ENCODE data around the gene RPRD1B. TPM values are rescaled to one million over a fixed set of nuclear protein-coding genes. Genes with fewer than 3 reads are reported as not detected.

RPRD1B gene
- total and polyA plus RNA-seq, 2 of the 4 experiments (the other 2 are of a cell fraction), result 8.4 to 9.9 TPM

- Histone ChIP-seq H3K23ac (ENCODE audit: low read depth, low read length) (no peak overlapping the region), H3K79me1 (ENCODE audit: low read depth in 1 of 2, low read length in 2 of 2) (peaks cover 40 to 66% of the 10 kb centered on the region in 2 experiments), H4K5ac (ENCODE audit: low read depth, low read length) (no peak overlapping the region), H2AK5ac (ENCODE audit: low read depth, low read length) (no peak overlapping the region), H3K9me3 (ENCODE audit: control insufficient read depth, insufficient read depth, low read length) (no peaks in the 10 kb centered on the region), H3K4me3 (ENCODE audit: insufficient read depth, low read depth, low read length) (no peak overlapping the region), H3K4me2 (ENCODE audit: low read depth, low read length) (no peak overlapping the region), H3K14ac (replicated peaks; ENCODE audit: low read depth, low read length) (peak overlapping the region; percentile 71; the same call in 1 of the 2 replicates), H3K18ac (ENCODE audit: low read depth, low read length) (no peak overlapping the region), H2BK120ac (ENCODE audit: low read depth, low read length) (no peak overlapping the region), H3K9me1 (ENCODE audit: insufficient read depth, low read length) (peaks cover 16% of the 10 kb centered on the region; the same call in 1 of the 2 replicates), H2BK20ac (ENCODE audit: low read depth, low read length) (no peak overlapping the region), H4K8ac (ENCODE audit: low read depth in 2 of 2, low read length in 2 of 2) (no peak overlapping the region), H2AK9ac (replicated peaks; ENCODE audit: low read depth, low read length, poor library complexity) (no peak overlapping the region), H2BK15ac (ENCODE audit: low read depth, low read length) (no peak overlapping the region), H2BK5ac (ENCODE audit: low read depth, low read length, poor library complexity, severe bottlenecking) (no peak overlapping the region), H2AFZ (replicated peaks; ENCODE audit: low read length, poor library complexity) (no peak overlapping the region), H3K56ac (ENCODE audit: extremely low read depth, insufficient read depth, low read length) (no peak overlapping the region), H3K36me3 (ENCODE audit: control insufficient read depth, insufficient read depth, low read length) (peaks cover 16% of the 10 kb centered on the region), H3K9ac (ENCODE audit: low read depth, low read length) (no peak overlapping the region), H4K20me1 (ENCODE audit: insufficient read depth, low read length) (peaks cover 21% of the 10 kb centered on the region), H4K91ac (ENCODE audit: insufficient read depth, low read depth, low read length) (no peak overlapping the region), H3K27ac (ENCODE audit: insufficient read depth, low read length) (no peak overlapping the region), H3K4me1 (ENCODE audit: control insufficient read depth, insufficient read depth, low read length) (peaks cover 1% of the 10 kb centered on the region), H3K4ac (ENCODE audit: low read depth, low read length) (0 out of 2 replicates have a peak overlapping the region, but pooled peaks have one; percentile 27), H3K27me3 (ENCODE audit: control insufficient read depth, insufficient read depth, low read length) (no peaks in the 10 kb centered on the region)
- POLR2A ChIA-PET (ENCODE audit: unreplicated experiment), result no interaction called here
- in situ Hi-C loops (cut with MboI; ENCODE audit: low sequenced_read_pairs), result no loop called here
- DNase-seq (no peak), ATAC-seq (ENCODE audit: low read depth) (no peak)
- BruUV-seq (replicated peaks), result no TSS peak
- WGBS, 2 experiments (ENCODE audit: extremely low coverage in 2 of 2, insufficient read length in 1 of 2), result no CpG with 5 or more reads among the region's 3 CpGs
- intact Hi-C loops (cut with micrococcal nuclease), result loop anchor here (5.0 kb wide), 1 partner anchor 142 kb away; the partner anchor contains the start of gene VSTM2L
- dilution Hi-C loops (cut with HindIII; ENCODE audit: low sequenced_read_pairs, unreplicated experiment), result no loop called here
- no peak for TF ChIP-seq MAFK (IDR thresholded peaks at IDR 0.05; ENCODE audit: low read depth, low read length)
- TF ChIP-seq USF2 (IDR thresholded peaks at IDR 0.05; ENCODE audit: low read depth, low read length), result no peak
- no peak for TF ChIP-seq MXI1 (IDR thresholded peaks at IDR 0.05; ENCODE audit: borderline replicate concordance, low read depth, low read length)
- TF ChIP-seq POLR2A (IDR thresholded peaks at IDR 0.05; ENCODE audit: low read depth, low read length), result no peak
- no peak for TF ChIP-seq SMC3 (IDR thresholded peaks at IDR 0.05; ENCODE audit: low read depth, low read length)
- no peak for TF ChIP-seq BHLHE40 (IDR thresholded peaks at IDR 0.05; ENCODE audit: low read depth, low read length)
- no peak for TF ChIP-seq ELK1 (IDR thresholded peaks at IDR 0.05; ENCODE audit: borderline replicate concordance, low read depth, low read length)
- no peak for TF ChIP-seq CHD1 (IDR thresholded peaks at IDR 0.05; ENCODE audit: low read depth, low read length)
- TF ChIP-seq CTCF (conservative IDR thresholded peaks at IDR 0.05; ENCODE audit: low read depth, low read length), result no peak
- TF ChIP-seq CEBPB (IDR thresholded peaks at IDR 0.05; ENCODE audit: low read depth, low read length), result no peak
- no peak for TF ChIP-seq RCOR1 (IDR thresholded peaks at IDR 0.05; ENCODE audit: insufficient replicate concordance, low read length)
- no peak for TF ChIP-seq FOS (IDR thresholded peaks at IDR 0.05; ENCODE audit: low read depth, low read length)
- TF ChIP-seq MAZ (IDR thresholded peaks at IDR 0.05; ENCODE audit: borderline replicate concordance, low read depth, low read length), result no peak
- TF ChIP-seq NFE2L2 (IDR thresholded peaks at IDR 0.05; ENCODE audit: low read depth, low read length), result no peak
- TF ChIP-seq RAD21 (IDR thresholded peaks at IDR 0.05; ENCODE audit: low read length), result no peak
- TF ChIP-seq RFX5 (IDR thresholded peaks at IDR 0.05; ENCODE audit: low read depth, low read length), result no peak
- CTCF ChIA-PET, result interaction anchor here (1.1 kb wide), 1 partner anchor 177 kb away, joined by 8 read pairs; no protein-coding TSS in a partner anchor
Observed at GRCh38 chr20:38044685-38045084, 11.1 kb downstream of the RPRD1B start.

Measured in IMR-90 (cell line).